Activated T-cell treated with anti-CD3 and anti-CD28 coated beads for 48 hours (primary cell): Measurements from ENCODE around the gene PIEZO1.
"Not testable (repeated sequence)": the region's sequence is repeated elsewhere in the genome, so short reads cannot be mapped to it uniquely, and the experiment has no call there.

Experiments used
- DNase-seq: peaks from one replicate; pipeline ENCODE4 v3.0.0-alpha.2; 2020; ENCODE audit warnings: low read depth

Gene PIEZO1

GRCh38 chr16:88671806-88672205 lies 113.2 kb downstream of the PIEZO1 start:
- no peak for DNase-seq

- no peak for DNase-seq
These were observed 115.0 kb downstream of the PIEZO1 start for GRCh38 chr16:88669980-88670379.

- DNase-seq: not testable (repeated sequence)
These were observed 115.5 kb downstream of the PIEZO1 start for GRCh38 chr16:88669493-88669892.

DNA sequence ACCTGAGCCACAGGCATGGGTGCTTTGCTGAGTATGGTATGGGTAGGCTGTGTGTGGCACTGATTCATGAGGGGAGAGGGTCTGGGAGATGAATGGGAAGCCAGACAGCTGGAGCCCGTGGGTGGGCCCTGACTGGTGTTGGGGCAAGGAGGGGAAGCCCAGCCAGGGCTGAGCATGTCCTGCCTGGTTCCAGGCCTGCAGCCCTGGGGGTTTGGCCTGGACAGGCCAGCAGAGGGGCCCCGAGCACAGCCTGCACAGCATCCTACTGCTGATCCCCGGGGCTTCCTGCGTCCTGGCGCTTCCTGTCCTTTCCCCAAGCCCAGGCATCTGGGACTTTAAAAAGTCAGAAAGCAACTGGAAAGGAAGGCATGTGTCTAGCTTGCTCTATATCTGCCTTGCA lies 117.6 kb downstream of the PIEZO1 start:
- no peak for DNase-seq

DNA sequence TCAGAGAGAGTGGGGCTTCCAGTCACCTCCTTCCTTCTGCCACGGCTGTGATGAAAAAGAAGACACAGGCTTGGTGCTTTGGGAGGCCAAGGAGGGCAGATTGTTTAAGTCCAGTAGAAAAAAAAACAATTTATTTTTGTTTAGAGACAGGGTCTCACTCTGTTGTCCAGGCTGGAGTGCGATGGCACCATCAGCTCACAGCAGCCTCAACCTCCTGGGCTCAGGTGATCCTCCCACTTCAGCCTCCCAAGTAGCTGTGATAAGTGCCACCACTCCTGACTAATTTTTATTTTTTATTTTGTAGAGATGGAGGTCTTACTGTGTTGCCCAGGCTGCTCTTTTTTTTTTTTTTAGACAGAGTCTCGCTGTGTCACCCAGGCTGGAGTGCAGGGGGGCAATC lies 119.5 kb downstream of the PIEZO1 start:
- no peak for DNase-seq
